AG04449 (cell line): ENCODE data around the gene SLC35E1.

ENCODE experiments used
- CTCF ChIA-PET: fragments of 350-600 bp; formaldehyde crosslinking; extraction: SDS; loops from one replicate; lab custom pipeline; 2021; ENCODE audit warnings: antibody characterized with exemption; lab: Yijun Ruan, JAX
- POLR2A ChIA-PET: fragments of 400-600, 350-600 bp; formaldehyde crosslinking; extraction: SDS; loops from one replicate; lab custom pipeline; 2020; ENCODE audit warnings: antibody characterized with exemption, inconsistent platforms; lab: Yijun Ruan, JAX
- DNase-seq: peaks from one replicate; pipeline ENCODE4 v3.0.0-alpha.2; 2010; ENCODE audit warnings: low read depth, low spot score
- H3K4me3 ChIP-seq: 2 replicates; pipeline ENCODE4 v1.5.1; 2011; ENCODE audit warnings: low read depth, mild to moderate bottlenecking, control low read depth, low read length
- TF ChIP-seq, protein P1 (sequence below): IDR thresholded peaks from one replicate; pipeline ENCODE4 v1.5.1; 2011; ENCODE audit warnings: mild to moderate bottlenecking, moderate library complexity, low read length, control low read depth, inconsistent platforms; ENCODE audit not compliant: insufficient read depth; ENCODE audit errors: missing control alignments

Gene SLC35E1

DNA sequence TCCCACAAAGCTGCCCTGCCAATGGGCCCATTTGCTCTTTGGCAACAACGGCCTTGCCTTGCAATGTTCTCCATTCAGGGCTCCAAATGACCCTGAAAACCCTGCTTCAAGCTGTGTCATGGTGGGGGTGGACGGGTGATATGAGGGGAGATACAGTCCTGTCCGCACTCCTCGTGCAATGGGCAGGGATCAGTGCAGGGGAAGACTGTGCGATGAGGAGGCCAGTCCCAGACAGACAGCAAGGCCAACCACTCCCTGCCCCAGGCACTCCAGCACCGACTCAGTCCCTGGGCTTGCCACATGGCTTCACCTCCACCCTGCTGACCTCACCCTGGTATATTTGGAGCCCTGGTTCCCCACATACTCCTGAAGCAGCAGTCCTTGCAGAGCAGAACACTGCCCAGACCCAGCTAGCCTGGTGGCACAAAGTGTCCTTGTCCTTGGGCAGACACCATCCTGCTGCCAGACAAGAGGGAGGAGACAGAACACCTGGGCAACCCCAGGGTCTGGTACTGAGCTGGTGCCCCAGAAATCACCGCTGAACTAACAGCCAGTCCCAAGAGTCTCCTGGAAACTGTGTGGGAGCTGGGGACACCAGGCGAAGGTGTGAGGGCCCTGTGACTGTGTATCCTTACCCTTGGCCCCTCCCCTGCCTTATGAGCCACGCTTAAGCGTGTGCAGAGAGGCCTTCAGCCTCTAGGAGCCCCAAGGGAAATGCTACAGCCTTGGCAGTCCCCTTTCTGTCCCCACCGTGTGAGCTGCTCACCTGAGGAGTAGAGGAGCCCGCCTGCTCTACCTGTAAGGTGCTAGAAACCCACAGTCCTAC lies 9.1 kb upstream of the SLC35E1 start:
- CTCF ChIA-PET, result interaction anchor here (0.5 to 1.3 kb wide), 2 partner anchors 9 to 38 kb away, joined by 3 to 4 read pairs; partner anchors contain the start of gene SLC35E1

DNA sequence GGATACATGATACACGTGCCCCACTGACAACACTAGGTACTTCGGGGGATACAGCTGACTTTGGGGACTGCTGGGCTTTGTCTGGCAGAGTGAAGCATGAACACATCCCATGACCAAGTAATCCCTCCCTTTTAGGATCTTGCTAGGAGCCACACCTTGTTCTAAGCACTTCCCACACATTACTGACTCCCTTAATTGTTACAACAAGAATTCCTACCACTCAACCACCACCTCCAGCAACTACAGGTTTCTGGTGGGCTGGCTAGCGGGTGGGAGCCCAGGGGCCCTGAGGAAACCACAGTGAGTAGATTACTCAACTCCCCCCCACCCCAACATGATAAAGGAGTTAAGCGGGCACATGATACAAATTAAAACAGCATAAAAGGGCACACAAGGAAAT lies 7.2 kb upstream of the SLC35E1 start:
- ChIA-PET CTCF (no interaction called here), POLR2A (no interaction called here)
- TF ChIP-seq, protein P1, sequence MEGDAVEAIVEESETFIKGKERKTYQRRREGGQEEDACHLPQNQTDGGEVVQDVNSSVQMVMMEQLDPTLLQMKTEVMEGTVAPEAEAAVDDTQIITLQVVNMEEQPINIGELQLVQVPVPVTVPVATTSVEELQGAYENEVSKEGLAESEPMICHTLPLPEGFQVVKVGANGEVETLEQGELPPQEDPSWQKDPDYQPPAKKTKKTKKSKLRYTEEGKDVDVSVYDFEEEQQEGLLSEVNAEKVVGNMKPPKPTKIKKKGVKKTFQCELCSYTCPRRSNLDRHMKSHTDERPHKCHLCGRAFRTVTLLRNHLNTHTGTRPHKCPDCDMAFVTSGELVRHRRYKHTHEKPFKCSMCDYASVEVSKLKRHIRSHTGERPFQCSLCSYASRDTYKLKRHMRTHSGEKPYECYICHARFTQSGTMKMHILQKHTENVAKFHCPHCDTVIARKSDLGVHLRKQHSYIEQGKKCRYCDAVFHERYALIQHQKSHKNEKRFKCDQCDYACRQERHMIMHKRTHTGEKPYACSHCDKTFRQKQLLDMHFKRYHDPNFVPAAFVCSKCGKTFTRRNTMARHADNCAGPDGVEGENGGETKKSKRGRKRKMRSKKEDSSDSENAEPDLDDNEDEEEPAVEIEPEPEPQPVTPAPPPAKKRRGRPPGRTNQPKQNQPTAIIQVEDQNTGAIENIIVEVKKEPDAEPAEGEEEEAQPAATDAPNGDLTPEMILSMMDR, result no peak
- no peak for DNase-seq
- H3K4me3 ChIP-seq, result no peak overlapping the region

More for the DNA sequence above, 9.1 kb upstream of the SLC35E1 start:
- DNase-seq, result no peak
- TF ChIP-seq, protein P1, result no peak
- H3K4me3 ChIP-seq, result no peak overlapping the region
- POLR2A ChIA-PET, result interaction anchor here (0.6 to 0.9 kb wide), 2 partner anchors 48 to 98 kb away, joined by 3 to 4 read pairs; no protein-coding TSS in a partner anchor

DNA sequence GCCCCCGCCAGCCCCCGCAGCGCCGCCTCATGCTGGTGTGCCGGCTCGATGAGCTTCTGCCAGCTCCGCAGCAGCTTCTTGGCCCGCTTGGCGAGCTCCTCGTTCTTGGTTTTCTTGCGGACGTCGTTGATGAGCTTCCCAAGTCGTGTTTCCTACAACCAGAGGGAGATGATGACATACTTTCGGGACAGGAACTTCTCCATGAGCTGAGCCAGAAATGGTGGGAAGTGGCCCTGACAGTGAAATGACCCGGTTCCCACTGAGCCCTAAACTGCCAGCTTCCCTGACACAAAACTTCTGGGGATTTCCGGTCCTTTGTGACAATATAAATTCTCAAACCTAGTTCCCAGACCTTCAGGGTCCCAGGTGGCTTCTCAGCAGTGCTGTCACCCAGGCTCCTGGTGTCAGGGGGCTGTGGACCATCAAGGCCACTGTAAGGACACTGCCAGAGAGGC lies 5.3 kb upstream of the SLC35E1 start:
- ChIA-PET CTCF (no interaction called here), POLR2A (no interaction called here)

DNA sequence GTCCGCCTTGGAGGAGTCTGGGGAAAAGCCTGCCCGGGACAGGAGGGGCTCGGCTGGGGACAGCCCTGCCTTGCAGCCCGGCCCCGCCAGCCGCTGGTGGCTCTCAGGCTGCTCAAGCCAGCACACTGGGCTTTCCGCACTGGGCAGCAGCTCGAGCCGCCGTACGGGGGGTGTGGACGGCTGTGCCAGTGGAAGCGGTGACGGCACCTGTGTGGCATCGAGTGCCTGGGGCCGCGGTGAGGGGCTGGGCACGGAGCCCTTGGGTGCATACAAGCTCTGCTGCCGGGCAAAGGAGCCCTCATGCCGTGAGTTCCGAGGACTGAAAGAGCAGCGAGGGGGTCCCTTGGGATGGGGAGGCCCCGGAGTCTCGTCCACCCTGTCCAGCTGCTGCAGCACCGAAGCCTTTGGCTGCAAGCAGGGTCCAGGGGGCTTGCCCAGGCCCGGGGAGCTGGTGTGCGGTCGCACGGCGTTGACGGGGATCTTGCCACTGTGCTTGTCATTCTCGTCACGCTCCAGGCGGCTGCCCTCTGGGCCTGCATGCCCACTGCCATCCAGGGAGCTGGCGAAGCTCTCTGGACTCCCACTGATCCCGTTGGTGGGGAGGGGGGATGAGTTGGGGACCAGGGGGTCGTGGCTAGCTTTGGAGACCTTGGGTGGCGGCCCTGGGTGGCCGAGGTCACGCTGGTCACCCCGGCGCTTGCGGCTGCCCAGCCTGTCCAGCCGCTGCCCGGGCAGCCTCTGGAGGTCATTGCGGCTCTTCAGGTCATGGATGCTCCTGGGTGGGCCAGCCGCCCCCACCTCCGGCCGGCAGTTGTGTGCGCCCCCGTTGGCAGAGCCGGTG lies 4.7 kb upstream of the SLC35E1 start:
- TF ChIP-seq, protein P1, result no peak
- no peak for DNase-seq
- ChIA-PET POLR2A (no interaction called here), CTCF (no interaction called here)
- no peak overlapping the region for H3K4me3 ChIP-seq

More for the DNA sequence above, 5.3 kb upstream of the SLC35E1 start:
- DNase-seq, result no peak
- H3K4me3 ChIP-seq, result no peak overlapping the region
- TF ChIP-seq, protein P1, result no peak

DNA sequence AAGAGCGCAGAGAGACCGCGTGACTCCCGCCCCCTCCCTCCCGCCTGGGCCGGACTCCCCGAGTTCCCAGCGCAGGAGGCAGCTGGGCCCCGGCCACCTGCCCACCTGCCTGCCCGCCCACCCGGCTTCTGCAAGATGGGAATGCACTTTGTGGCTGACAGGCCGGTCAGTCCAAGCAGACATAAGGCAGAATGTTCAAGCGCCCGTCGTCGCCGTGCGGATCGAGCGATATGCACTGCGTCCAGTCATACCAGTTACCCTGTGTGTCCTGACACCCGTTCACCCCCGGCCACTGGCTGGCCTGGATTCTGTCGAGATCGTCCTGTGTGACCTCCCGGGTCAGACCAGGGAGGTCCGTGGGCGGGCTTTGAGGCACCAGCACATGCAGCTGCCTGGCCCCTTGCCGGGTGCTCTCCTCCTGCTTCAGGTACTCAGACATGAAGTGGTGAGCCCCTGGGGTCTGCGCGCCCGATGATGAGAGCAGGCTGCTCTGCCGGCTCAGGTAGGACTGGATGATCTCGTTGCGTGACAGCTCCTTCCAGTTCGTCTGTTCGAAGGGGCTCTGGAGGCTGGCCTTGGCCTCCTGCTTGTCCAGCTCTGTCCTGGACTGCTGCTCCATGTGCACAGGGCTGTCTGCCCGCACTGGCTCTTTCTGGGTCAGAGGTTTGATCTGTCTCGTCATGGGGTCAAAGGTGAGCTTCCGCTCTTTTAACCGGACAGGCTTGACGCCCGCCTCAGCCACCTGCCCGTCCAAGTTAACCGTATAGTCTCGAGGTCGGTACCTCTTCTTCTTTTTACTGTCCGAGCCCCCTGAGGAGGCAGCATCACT lies 3.9 kb upstream of the SLC35E1 start:
- no peak for DNase-seq
- ChIA-PET CTCF (no interaction called here), POLR2A (no interaction called here)
- H3K4me3 ChIP-seq, result no peak overlapping the region
- TF ChIP-seq, protein P1, result no peak
